NCI-H2171 (cell line): ENCODE results near the gene MEGF9.
"Not testable (repeated sequence)": the region's sequence is repeated elsewhere in the genome, so short reads cannot be mapped to it uniquely, and the experiment has no call there.

Source experiments
- DNase-seq: peaks from one replicate; lab custom pipeline; 2025; lab: John Stamatoyannopoulos, UW

Gene MEGF9

DNA sequence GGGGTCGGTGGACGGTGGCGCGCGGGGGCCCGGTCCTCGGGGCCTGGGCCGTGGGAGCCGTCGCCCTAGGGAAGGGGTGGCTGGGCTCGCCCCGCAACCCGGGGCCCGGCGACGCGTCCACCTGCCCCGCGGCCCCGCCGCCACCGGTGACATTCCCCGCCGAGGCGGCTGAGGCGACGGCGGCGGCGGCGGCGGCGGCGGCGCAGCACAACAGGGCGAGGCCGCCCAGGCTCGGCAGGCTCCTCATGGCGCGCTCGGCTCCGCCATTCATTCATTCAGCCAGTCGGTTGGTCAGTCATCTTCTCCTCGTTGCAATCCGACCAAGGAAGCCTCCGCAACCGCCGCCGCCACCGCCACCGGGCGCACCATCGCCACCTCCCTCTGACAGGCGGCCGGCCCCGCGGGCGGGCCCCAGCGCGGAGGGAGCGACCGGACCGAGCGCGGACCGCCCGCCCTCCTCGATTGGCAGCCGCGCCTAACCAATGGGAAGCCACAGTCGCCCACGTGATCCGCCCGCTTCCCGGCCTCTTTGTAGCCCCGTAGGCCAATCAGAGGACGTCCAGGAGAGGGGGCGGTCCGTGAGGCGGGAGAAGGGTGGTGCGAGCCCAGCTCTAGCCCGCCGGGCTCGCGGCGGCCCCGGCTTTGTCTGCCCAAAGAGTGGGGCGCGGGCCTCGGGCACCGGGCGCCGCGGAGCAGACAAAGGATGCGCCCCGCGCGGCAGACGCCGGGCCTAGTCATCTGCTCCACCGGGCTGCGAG lies at the start of gene MEGF9:
Gene MEGF9, minus strand, starts transcription at position 383 of the 758 bp plus-strand sequence. Its CDS starts 112 bp downstream, at position 271.
- DNase-seq: peak; percentile 95

DNA sequence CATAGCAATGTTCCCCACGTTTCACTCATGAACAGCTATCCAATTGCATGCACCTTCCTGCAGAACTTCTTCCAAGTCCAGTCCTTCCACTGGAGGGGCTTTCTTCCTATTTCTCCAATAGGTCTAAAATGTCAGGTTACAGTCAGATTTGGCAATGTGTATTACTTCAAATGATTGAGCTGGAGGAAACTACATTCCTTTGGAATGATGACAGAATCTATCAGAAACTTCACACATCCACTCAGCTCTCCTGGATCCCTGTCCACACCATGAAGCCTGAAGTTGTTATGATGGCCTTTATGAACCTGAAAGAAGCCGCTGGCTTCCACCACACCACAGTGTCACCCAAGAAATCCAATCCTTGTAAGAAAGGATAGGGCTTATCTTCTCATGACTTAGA lies 46.7 kb upstream of the MEGF9 start:
- no peak for DNase-seq

DNA sequence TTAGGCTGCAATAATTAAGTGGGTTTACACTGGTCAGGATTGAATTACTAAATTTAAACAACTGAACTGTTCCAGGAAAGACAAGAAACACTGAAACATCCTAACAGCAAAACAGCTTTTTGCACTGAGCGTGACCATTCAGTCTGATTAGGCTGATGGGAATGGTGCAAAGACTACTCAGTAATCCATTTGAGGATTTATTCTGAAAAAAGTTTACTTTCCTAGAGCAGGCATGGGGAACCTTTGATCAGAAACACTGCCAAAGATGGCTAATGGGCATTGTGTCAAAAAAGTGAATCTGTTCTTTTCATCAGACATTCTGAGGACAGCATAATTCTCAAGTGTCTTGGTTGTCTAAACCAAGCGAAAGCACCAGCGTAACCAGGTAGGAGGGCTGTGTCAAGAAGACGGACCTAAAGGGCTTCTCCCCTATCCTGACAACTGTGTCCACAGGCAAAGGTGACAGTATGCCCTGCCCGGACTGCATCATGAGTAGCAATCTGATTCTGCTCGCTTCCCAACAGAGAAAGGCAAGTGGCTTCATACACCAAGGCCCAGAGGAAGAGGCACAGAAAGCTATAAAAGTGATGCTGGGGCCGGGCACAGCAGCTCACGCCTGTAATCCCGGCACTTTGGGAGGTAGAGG lies 45.6 kb upstream of the MEGF9 start:
- DNase-seq: no peak

DNA sequence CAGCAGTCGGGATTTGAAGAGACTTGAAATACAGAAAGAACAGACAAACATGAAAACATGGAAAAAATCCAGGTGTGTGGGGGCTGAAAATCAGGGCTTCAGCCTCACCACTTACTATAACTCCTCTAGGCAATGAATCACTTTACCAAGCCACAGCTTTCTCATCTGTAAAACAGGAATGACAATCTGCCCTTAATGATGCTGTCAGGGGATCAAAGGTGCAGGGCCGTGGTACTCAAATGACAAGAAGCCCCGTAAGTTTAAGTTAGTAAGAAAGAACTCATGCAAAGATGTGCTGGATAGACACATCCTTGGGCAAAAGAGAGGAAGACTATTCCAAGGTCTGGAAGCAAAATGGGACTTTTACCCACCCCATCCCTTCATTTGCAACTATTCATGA lies 44.3 kb upstream of the MEGF9 start:
- DNase-seq: no peak

DNA sequence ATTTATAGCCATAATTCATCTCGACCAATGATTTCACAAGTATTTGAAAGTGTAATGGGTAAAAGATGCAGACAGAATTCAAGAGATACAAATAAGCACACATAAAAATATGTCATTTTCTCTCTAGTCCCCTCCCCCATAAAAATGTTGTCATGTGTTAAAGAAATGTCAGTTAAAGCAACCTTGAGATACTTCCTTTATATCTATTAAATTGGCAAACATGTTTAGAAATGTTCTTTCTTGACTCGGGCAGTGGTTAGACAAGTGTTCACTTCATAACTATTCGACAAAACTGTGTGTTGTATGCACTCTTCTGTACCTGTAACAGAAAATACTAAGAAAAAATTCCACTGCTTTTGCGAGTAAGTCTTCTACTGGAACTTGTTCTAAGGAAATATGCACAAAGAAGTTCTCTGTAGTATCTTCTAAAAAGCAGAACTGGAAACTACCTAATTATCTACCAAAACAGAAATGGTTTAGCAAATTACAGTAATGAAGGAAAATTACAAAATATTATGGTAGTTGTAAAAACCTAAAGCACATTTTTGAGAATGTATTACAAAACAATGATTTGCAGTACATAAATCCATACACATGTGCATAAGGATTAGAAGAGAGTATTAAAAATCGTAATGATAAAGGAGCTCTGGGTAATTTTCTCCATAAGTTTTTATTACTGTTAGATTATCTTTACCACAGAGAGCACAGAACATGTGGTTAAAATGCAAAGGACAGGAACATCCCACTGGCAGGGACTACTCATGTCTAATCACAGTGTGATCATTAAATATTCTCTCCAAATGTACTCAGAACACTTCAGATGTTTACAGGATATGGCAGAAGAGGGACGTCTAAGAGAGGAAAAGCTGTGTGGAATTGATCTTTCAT lies 43.0 kb upstream of the MEGF9 start:
- DNase-seq: no peak

DNA sequence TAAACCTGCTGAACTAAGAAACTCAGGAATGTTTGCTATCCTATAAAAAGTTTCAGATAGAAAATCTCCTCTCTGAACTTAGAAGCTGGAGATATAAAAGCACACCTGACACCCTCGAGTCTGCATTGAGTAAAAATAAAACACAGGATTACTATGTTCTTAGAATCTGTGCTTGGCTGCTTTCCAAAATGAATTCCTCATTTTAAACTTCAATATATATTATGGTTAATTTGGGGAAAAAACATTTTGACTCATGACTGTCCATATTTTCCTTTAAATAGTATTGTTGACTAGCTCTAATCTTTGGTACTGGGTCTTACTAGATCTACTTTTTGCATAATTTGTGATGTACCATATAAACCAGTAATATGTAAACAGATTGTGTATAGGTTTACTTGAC lies 42.3 kb upstream of the MEGF9 start:
- no peak for DNase-seq

DNA sequence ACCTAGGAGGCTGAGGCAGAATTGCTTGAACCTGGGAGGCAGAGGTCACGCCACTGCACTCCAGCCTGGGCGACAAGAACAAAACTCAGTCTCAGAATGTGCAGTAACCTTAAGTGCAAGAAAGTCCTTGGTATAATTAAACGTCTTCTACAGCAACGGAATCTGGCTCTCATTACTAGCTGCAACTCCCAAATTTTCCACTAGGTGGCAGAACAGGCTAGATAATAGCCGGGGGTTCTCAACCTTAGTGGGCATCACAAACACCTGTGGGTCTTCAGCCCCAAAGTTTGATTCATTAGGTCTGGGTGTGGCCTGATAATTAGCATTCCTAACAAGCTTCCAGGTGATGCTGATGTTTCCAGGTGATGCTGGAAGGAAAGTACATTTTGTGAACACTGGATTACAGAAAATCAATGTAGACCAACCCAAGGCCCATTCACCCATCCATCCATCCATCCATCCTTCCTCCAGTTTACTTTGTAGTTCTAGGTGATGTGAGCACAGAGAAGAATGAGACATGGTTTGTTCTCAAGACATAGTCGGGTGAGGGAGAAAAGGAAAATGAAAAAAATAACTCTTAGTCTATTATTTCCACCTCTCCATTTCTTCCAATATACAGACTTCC lies 41.7 kb upstream of the MEGF9 start:
- no peak for DNase-seq

DNA sequence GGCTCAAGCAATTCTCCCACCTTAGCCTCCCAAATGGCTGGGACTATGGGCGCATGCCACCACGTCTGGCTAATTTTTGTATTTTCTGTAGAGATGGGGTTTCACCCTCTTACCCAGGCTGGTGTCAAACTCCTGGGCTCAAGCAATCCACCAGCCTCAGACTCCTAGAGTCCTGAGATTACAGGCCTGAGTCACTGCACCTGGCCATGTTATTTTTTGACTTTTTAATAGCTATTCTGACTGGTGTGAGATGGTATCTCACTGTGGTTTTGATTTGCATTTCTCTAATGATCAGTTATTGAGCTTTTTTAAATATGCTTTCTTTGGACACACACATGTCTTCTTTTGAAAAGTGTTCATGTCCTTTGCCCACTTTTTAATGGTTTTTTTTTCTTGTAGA lies 40.8 kb upstream of the MEGF9 start:
- DNase-seq: no peak

DNA sequence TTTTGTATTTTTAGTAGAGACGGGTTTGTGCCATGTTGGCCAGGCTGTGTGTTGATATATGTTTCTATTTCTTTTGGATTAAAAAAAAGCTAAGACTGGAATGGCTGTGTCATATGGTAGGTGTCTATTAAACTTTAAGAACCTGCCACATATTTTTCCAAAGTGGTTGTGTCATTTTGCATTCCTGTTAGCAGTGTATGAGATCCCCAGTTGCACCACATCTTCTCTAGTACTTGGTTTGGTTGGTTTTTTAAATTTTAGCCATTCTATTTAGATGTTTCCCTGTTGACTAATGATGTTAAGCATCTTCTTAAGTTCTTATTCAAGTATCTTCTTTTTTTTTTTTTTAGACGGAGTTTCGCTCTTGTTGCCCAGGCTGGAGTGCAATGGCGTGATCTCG lies 36.2 kb upstream of the MEGF9 start:
- DNase-seq: no peak

DNA sequence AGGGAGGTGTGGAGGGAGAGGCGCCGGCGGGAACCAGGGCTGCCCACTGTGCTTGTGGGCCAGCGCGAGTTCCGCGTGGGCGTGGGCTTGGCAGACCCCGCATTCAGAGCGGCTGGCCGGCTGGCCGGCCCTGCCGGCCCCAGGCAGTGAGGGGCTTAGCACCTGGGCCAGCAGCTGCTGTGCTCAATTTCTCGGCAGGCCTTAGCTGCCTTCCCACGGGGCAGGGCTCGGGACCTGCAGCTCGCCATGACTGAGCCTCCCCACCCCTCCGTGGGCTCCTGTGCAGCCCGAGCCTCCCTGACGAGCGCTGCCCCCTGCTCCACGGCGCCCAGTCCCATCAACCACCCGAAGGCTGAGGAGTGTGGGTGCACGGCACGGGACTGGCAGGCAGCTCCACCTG lies 32.1 kb upstream of the MEGF9 start:
- not testable (repeated sequence) for DNase-seq

DNA sequence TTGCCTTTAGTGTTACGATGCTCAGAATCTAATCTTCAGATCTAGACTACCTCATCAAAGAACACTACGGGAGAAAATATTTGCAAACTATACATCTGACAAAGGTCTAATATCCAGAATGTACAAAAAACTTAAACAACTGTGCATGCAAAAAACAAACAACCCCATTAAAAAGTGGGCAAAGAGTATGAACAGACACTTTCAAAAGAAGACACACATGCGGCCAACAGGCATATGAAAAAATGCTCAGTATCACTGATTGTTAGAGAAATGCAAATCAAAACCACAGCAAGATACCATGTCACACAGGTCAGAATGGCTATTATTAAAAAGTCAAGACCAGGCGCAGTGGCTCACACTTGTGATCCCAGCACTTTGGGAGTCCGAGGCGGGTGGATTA lies 31.0 kb upstream of the MEGF9 start:
- no peak for DNase-seq

DNA sequence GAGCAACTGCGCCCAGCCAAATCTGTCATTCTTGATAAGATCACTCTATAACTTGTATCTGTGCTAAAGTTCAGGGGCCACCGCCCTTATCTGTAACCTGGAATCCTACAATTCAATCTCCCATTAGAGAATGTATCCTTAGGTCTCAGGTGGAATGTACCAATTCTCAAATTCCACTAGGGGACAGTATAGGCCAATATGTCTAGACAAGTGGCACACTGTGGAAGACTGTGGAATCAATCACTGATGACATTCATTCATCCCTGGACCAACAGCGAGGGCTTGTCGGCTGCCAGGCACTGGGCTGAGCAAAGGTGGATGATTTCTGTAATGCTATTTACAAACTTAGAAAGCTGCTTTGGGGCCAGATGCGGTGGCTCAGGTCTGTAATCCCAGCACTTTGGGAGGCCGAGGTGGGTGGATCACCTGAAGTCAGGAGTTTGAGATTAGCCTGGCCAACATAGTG lies 28.7 kb upstream of the MEGF9 start:
- DNase-seq: no peak

DNA sequence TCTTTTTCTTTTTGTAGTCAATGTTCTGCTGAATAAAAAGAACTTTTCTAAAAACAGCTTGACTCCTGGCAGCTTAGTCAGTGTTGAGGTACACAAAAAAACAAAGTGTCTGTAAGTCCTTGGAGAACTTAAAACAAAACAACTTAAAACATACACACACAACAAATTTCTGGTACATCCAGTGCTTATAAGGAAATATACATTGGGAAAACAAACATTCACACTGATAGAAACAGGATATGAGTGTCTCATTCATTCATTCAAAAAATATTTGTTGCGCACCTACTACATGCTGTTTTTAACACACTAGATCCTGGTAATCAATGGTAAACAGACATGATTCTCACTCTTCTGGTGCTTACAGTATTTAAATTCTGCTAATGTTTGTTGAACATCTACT lies 27.4 kb upstream of the MEGF9 start:
- DNase-seq: no peak

DNA sequence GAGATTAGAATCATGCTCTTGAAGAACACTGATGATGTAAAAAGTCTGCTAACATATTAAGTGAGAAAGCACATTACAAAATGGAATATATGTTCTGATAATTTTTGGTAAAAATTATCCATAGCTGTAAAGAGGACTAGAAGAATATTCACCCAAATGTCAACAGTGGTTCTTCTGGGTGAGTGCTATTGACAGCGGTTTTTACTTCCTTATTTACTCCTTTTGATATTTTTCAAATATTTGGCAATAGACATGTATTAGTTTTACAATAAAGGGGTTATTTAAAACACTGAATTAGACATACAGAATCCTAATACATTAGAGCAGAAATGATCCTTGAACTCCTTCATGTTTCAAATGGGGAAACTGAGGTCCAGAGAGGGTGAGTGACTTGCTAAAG lies 26.9 kb upstream of the MEGF9 start:
- no peak for DNase-seq

DNA sequence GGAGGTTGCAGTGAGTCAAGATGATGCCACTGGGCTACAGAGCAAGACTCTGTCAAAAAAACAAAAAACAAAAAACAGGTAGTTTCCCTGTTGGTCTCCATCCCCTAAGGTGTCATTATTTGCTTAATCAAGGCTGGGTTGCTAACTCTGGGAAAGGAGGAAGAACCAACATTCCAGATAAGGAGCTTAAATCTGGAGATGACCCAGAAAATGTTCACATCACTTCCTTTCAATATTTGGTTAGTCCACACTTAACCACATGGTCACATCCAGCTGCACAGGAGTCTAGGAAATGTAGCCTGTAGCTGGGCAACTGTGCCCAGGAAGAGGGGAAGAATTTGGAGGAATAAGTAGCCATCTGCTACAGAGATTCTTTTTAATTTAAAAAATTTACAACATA lies 25.9 kb upstream of the MEGF9 start:
- DNase-seq: no peak

DNA sequence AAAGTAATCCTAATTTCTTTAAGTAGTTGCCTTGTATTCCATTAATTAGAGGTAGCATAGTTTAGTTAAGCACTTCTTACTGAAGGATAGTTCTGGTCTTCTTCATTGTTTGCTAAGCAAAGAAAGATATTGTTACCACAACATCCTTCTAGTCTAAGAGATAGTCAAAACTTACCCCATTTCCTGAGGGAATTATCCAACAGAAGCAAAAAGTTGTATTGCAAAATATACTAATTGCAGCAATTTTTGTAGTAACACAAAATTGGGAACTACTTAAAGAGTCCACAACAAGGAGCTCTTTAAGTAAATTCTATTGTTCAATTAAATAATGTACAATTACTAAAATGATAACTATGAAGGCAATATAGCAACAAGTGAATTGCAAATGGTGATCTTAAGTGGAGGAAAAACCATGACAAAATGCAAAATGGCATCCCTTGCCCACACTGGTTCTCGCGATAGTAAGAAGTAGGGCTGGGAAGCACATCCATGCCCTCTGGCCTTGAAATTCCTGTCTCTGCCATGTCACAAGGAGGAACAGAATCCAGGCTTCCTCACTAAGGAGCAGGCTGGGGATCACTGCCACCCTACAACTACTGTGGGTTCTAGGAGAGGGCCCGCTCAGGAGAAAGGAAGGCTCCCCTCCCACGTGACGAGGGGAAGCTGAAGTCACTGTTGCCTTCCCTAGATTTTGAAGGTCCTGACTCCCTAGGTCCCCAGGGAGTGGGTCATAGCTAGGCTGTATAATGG lies 23.3 kb upstream of the MEGF9 start:
- no peak for DNase-seq

DNA sequence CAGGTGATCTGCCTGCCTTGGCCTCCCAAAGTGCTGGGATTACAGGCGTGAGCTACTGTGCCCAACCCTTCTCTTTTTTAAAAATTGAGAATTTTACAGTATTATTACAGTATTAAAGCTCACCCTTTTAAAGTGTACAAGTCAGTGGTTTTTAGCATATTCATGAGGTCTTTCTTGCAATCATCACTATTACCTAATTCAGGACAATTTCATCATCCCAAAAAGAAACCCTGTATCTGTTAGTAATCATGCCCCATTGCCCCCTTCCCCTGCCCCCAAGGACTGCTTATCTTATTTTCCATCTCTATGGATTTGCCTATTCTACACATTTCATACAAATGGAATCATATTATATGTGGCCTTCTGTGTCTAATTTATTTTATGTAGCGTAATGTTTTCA lies 22.6 kb upstream of the MEGF9 start:
- DNase-seq: no peak

DNA sequence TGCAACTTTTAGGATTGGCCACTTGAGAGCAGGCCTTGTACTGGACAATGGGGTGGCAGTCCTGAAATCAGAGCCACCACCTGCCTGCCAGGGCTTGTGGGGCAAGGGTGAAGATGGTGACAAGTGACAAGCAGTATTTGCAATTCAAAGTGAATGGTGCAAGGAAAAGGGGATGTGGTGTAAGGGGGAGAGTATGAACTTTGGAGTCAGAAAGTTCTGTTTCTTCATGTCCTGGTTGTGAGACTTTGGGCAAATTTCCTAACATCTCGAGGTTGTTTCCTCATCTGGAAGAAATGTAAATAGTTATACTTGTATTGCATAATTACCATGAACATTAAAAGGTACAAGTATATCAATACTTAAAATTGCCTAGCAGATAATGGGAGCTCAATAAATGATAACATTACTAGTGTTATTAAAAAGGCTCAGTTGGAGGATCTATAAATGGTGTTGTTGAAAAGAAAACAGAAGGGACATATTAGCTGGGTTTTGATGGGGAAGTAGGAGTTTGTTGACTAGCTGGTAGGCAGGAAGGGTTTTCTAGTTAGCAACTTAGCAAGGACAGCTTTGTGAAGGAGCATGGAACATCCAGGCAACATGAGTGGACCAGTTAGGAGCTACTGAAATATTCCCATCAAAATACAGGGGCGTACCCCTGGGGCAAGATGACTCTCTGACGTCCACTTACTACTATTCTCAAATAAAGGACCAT lies 21.3 kb upstream of the MEGF9 start:
- DNase-seq: no peak

DNA sequence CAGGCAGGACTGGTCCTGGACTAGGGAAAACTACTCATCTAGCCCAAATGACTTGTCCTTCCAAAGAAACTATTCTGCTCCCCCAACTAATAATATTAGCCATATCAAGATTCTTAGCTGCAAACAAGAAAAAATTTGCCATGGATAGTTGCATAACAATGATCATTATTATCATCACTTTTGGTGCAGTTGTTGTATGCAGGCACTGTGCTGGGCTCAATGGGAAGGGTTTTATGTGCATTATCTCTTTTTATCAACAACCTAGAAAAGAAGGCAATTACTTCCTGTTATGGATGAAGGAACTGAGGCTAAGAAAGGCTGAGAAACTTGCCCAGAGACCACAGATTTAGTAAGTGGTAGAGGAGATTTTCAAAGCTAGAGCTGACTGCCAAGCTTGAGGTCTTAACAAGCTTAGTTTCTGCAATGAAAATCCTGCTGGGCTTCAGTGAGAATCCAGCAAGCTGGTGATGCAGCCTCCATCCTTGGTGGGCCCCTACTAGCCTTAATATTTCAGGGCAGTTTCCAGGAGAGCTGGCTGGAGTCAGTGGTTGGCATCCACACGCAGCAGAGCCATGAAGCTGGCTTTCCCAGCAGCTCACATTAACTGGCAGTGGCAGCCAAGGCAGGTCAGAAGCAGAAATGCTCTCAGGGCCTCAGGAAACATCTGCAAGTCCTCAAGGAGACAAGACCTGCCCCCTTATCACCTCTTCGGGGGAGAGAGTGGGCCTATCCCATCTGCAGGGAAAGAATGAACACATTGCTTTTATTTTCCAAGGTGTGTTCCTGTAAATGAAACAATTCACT lies 20.5 kb upstream of the MEGF9 start:
- no peak for DNase-seq

DNA sequence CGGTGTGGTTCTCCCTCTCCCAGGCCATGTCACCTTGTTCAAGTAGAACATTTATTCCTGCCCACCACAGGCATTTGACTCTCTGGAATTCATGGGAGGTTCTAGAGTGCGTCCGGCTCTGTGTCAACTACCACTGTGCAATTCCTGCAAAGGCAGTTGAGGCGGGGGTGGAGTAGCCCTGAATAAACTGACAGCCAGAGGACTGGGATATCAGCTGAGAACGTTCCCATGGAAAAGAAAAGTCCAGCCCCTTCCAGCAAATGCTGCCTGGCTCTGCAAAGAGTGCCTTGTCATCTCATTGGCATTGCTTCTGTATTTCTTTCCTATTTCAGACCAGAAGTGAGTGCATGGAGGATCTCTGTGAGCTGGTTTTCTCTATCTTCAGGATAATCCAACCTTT lies 18.9 kb upstream of the MEGF9 start:
- no peak for DNase-seq
